Myocyte (in vitro differentiated cells): ENCODE data around the gene RRM2. TPM values are rescaled to one million over a fixed set of nuclear protein-coding genes. Genes with fewer than 3 reads are reported as not detected.

Experiments used
- DNase-seq: peaks from one replicate; pipeline ENCODE4 v3.0.0-alpha.2; 2012; ENCODE audit warnings: low read depth
- total RNA-seq: library from RNA; depleted of rRNA; stranded (reverse); fragments of >200 nt; gene quantifications from 2 replicates; pipeline ENCODE4 v1.2.3, GENCODE V29; 2014

Gene RRM2
- total RNA-seq, 1 donor from 2014 or later = 0.72 TPM

GRCh38 chr2:10150436-10150835 lies 27.9 kb downstream of the RRM2 start:
- no peak for DNase-seq

- no peak for DNase-seq
These were observed 28.9 kb downstream of the RRM2 start for GRCh38 chr2:10151462-10151861.

GRCh38 chr2:10157293-10157692 lies 34.8 kb downstream of the RRM2 start:
- DNase-seq = no peak

GRCh38 chr2:10158681-10159080 lies 36.1 kb downstream of the RRM2 start:
- no peak for DNase-seq

- no peak for DNase-seq
These were observed 36.5 kb downstream of the RRM2 start for GRCh38 chr2:10159086-10159485.

GRCh38 chr2:10159581-10160131 lies 37.1 kb downstream of the RRM2 start:
- DNase-seq = no peak

GRCh38 chr2:10160203-10160955 lies 37.8 kb downstream of the RRM2 start:
- no peak for DNase-seq

GRCh38 chr2:10161206-10161931 lies 38.8 kb downstream of the RRM2 start:
- DNase-seq = no peak

- peak; percentile 50 for DNase-seq
These were observed 39.5 kb downstream of the RRM2 start for GRCh38 chr2:10161961-10162441.

GRCh38 chr2:10162586-10163497 lies 40.3 kb downstream of the RRM2 start:
- DNase-seq = no peak

GRCh38 chr2:10163498-10164486 lies 41.3 kb downstream of the RRM2 start:
- DNase-seq = no peak

- no peak for DNase-seq
These were observed 42.1 kb downstream of the RRM2 start for GRCh38 chr2:10164601-10165000.

GRCh38 chr2:10165282-10165681 lies 42.7 kb downstream of the RRM2 start:
- no peak for DNase-seq

- DNase-seq = no peak
These were observed 43.5 kb downstream of the RRM2 start for GRCh38 chr2:10165861-10166675.

GRCh38 chr2:10166676-10167292 lies 44.2 kb downstream of the RRM2 start:
- DNase-seq = peak; percentile 79

GRCh38 chr2:10167316-10167715 lies 44.8 kb downstream of the RRM2 start:
- DNase-seq = no peak

- DNase-seq = no peak
These were observed 45.7 kb downstream of the RRM2 start for GRCh38 chr2:10168221-10168620.

GRCh38 chr2:10169053-10169578 lies 46.6 kb downstream of the RRM2 start:
- DNase-seq = no peak
